Sciatic nerve (tissue), 2 donors: ENCODE measurements around the gene KIAA1217. TPM values are rescaled to one million over a fixed set of nuclear protein-coding genes. Genes with fewer than 3 reads are reported as not detected.

Source experiments
- ATAC-seq: fragments of 200-7000 bp; cut with Tn5 transposase; one replicate; pipeline ENCODE4 v1.9.1; 2020; ENCODE audit warnings: mild to moderate bottlenecking, moderate library complexity
- DNase-seq: peaks from one replicate; pipeline ENCODE4 v3.0.0-alpha.2; 2020; ENCODE audit warnings: low spot score
- intact Hi-C: fragments of 100-400 bp; cut with DNase I; formaldehyde crosslinking; loops from one replicate; pipeline ENCODE4 v1.14.2; 2022
- total RNA-seq: library from RNA; stranded (reverse); fragmentation: NEBNext Ultra II Directional; extraction: Animal tissue kit (Norgen Biotek cat#: 25700); gene quantifications from one replicate; pipeline ENCODE4 v1.2.1, GENCODE V29; 2021
- donor health status: DM: no; HTN: no; CAD: no.
- donor health status: DM: no; HTN: no; CAD: no.

KIAA1217 gene
- total RNA-seq, 1 donor from 2014 or later: 84.6 TPM

DNA sequence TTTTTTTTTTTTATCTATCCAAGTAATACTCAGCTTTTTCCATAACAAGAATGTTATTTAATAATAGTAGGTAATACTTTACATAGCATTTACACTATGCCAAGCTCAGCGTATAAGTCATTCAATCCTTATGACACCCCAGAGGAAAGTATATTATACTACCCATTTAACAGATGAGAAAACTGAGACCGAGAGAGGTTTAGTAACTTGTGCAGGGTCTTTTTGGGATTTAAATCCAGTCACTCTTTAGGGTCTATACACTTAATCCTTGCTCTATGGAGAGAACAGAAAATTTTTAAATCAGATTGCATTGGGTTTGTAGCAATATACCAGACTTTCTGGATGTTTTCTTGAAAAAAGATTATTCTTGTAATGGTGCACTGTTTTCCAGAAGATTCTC, 322.5 kb downstream of the KIAA1217 start:
- intact Hi-C loops: no loop called here
- DNase-seq (no peak), ATAC-seq (no peak)

DNA sequence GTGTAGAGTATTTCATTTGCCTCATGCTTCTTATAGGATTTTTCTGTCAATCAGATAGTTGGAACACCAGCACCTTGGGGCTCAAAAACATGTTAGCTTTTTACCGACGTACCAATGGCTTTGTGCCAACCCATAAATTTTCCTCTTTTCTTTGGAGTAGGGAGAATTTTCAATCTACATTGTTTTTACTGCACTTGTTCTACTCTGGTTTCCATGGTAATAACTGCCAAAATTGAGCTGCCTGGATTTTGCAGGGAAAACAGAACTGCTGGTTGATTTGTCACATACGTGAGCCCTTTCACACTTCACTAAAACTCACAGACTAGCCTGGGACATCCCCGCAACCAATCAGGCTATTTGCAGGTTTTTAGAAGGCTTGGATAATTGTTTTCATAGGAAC, 325.0 kb downstream of the KIAA1217 start:
- ATAC-seq (no peak), DNase-seq (no peak)
- intact Hi-C loops: no loop called here

DNA sequence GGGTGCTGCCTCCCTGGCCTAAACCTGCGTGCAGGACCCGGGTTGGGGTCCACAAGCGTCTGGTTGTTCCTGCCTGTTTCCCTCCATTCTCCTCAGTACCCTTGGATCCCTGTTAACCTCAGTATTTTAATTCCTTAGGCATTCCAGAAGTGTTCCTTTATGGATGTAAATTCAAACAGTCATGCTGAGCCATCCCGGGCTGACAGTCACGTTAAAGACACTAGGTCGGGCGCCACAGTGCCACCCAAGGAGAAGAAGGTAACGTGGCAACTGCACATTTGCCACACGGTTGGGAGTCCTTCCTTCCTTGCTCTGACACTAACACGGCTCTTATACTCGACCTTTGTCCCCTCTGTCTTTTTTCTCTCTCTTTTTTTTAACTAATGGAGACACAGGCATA, 327.7 kb downstream of the KIAA1217 start:
- ATAC-seq (no peak), DNase-seq (no peak)
- intact Hi-C loops: no loop called here

DNA sequence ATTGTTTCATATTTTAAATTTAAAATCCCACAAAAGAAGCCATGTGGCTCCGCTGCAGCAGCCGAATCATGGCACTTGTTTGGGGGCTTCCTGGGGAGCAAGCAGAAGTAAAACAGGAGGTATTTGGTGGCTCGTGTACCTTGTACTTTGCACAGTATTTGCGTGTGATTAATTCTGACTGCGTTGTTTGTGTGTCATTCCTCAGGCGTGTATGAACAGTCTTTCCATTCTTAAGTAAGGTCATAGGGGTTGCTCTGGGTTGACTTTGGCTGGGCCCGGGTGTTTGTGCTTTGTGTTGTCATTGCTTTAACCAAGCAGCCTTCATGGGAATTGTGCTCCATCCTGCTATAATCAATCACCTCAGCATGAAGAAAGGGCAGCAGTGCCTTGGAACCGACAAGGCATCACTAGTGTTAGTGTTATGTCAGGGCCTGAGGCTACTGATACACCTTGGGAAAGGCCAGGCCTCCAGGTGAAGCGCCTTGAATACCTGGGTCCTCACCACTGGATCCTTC, 332.4 kb downstream of the KIAA1217 start:
- no peak for DNase-seq
- peak; percentile 50 for ATAC-seq
- intact Hi-C loops: no loop called here

DNA sequence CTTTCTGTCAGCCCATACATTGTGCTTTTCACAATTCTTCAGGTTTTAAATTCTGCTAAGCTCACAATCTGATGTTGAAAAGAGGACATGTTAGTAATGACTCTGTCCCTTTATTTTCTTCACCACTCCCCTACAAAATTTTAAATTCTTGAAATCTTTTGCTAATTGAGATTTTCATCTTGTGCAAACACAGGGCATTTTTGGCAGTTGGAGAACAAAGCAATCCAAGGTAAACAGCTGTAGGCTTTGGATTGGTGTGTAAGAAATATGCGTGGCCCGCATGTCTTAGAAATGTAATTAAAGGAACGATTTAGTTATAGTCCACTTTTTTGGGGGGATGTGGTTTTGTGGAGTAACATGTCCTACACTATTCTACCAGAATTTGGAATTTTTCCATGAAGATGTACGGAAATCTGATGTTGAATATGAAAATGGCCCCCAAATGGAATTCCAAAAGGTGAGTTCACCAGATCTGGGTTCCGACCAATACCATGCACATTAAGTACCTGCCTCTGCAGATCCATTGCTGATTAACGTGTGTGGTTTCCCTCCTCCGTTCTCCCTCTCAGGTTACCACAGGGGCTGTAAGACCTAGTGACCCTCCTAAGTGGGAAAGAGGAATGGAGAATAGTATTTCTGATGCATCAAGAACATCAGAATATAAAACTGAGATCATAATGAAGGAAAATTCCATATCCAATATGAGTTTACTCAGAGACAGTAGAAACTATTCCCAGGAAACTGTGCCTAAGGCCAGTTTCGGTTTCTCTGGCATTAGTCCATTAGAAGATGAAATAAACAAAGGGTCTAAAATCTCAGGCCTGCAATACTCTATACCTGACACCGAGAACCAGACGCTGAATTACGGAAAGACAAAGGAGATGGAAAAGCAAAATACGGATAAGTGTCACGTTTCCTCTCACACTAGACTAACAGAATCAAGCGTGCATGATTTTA, 333.7 kb downstream of the KIAA1217 start:
- ATAC-seq (no peak), DNase-seq (no peak)
- intact Hi-C loops: no loop called here

DNA sequence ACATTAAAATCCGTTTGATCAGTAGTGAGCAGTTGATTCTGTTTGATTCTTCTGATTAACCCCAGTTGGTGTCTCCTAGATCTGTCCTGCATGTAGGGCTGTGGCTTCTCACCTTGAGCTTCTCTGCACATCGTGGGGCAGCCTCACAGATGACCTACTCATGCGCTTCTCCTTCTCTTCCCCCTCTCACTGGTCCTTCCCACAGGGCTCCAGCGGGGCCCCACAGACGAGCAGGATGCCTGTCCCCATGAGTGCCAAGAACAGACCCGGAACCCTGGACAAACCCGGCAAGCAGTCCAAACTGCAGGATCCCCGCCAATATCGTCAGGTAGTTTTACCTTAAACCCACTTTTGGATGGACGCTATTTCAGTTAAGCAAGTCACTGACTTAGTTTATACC, 335.8 kb downstream of the KIAA1217 start:
- intact Hi-C loops: no loop called here
- DNase-seq (no peak), ATAC-seq (no peak)

DNA sequence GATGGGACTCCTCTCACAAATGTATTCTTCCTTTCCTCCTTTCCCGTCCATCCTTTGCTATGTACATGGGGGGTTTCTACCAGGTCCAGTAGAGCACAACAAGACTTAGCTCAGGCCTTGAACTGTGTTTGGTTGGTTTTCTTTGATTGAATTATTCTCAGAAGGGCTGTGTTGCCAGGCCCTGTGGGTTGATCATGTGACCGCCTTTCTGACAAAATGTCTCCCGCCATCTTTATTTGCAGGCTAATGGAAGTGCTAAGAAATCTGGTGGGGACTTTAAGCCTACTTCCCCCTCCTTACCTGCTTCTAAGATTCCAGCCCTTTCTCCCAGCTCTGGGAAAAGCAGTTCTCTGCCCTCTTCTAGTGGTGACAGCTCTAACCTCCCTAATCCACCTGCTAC, 336.6 kb downstream of the KIAA1217 start:
- ATAC-seq (no peak), DNase-seq (no peak)
- intact Hi-C loops: no loop called here

DNA sequence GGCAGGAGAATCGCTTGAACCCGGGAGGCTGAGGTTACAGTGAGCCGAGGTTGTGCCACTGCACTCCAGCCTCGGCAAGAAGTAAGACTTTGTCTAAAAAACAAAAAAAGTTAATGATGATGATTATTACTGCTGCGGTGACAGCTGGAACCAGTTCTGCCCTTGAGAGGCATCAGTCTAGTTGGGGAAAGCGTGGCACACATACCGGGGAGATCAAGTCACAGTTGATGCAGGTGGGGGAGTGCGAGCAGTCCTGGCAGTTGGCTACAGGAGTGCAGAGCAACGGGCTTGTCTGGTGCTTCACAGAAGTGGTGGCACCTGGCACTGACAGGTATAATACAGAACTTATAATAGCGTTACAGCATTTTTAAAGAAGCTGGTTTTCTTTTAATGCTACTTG, 341.7 kb downstream of the KIAA1217 start:
- intact Hi-C loops: no loop called here
- ATAC-seq (no peak), DNase-seq (no peak)

DNA sequence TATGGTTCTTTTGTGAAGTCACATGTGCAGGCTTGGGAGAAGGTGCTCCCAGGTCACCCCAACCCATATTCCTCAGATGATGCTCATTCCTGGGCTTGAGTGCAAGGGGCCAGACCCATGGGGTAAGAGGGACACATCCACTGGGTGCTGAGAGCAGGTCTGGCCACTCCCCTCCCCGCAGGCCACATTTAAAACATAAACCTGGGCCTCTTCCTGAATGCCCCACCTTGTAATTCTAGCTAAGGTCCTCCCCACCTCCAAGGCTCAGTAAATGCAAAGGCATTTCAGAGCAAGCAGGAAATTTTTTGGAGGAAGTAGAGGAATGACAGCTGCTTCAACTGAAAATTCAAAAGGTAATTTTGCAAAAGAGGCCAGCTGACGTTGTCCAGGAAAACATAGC, 342.2 kb downstream of the KIAA1217 start:
- DNase-seq (no peak), ATAC-seq (no peak)
- intact Hi-C loops: no loop called here

DNA sequence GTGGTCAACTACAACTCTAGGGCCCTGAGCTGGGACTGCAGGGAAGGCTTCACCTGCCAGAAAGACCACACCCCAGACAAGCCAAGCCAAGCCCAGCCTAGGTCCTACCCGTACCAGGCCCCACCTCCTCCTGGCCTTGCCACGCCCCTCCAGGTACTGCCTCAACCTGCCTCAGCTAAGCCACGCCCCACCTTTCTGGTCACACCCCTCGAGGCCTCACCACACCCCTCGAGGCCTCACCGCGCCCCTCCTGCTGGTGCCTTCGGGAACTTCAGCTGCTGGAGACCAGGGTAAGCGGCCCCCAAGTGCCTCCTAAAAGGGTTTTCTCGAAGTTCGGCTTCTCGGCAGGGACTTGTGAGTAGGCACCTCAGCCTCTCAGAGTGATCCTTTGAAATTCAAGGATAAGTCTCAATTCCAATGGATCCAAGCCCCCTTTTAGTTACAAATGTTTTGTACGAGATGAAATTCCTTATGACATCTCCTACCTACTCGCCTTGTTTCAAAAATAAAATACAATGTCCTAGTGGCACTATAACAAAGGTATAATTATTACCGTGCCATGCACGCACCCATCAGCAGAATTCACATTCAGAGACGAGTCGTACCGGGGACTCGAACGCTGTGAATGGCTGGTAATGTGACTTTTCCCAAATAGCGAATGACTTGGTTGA, 343.5 kb downstream of the KIAA1217 start:
- intact Hi-C loops: no loop called here
- ATAC-seq: no peak
- DNase-seq: no peak

DNA sequence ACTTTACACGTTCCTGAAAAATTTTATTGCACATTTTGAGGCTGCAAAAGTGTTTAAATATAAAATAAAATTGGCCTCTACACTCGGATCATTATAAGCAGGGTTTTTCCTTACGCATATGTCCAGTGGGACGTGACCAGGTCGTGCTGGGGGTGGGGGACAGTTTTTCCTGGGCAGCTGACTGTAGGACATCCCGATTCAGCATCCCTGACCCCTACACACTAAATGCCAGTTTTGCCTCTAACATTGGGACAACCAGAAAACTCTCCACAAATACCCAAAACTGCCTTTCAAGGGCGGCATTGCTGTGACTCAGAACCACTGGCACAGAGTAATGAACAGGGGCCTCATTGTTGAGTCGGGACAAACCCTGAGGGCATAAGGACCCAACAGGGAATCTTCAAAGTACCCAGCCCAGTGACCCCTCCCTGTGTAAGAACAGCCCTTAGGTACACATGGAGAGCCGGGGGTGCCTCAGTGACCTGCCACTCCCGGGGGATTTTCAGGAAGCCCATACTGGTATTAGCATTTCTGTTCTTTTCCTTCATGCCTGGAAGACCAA, 344.2 kb downstream of the KIAA1217 start:
- intact Hi-C loops: no loop called here

DNA sequence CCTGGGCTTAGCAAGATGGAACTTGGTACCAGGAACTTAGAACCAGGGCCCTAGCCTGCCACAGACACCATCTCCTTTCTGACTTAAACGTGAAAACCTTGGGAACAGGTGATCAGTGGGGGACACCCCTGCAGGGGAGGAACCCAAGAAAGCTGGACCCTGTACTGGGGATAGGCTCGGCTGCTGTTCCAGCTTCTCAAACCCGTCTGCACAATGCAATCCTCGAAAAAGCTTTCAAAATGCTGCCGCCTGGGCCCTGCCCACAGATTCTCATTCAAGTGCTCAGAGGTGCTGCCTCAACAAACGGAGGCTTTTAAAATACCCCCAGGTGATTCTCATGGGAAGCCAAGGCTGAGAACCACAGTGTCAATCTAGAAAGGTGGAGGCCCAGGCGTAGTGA, 345.1 kb downstream of the KIAA1217 start:
- DNase-seq: no peak
- ATAC-seq: no peak
- intact Hi-C loops: no loop called here

More for the DNA sequence above, 344.2 kb downstream of the KIAA1217 start:
- no peak for DNase-seq
- no peak for ATAC-seq

DNA sequence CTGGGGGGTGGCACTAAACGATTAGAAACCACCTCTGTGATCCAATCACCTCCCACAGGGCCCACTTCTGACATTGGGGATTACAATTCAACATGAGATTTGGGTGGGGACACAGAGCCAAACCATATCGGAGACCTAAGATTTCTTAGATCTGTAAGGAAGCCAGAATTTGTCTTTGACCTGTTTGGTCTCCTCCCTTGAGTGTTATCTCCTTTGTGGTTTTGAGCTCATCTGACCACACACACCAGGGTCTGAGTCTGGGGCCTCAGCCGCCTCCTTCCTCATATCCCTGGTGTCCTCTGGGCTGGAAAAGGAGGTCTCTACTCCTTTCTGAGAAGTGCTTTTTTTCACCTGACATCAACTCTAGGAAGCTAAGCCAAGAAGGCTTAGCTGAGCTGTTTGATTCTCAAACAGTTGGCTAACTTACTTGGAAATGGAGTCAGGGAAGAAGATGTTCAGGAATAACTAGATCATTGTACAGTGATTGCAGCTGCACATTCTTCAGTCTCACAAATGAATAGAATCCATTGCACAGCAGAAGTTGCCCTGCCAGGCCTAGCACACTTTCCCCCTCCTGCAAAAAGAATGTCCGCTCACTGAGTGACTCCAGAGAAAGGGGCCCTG, 347.3 kb downstream of the KIAA1217 start:
- intact Hi-C loops: no loop called here
- ATAC-seq (peak; percentile 77), DNase-seq (no peak)

DNA sequence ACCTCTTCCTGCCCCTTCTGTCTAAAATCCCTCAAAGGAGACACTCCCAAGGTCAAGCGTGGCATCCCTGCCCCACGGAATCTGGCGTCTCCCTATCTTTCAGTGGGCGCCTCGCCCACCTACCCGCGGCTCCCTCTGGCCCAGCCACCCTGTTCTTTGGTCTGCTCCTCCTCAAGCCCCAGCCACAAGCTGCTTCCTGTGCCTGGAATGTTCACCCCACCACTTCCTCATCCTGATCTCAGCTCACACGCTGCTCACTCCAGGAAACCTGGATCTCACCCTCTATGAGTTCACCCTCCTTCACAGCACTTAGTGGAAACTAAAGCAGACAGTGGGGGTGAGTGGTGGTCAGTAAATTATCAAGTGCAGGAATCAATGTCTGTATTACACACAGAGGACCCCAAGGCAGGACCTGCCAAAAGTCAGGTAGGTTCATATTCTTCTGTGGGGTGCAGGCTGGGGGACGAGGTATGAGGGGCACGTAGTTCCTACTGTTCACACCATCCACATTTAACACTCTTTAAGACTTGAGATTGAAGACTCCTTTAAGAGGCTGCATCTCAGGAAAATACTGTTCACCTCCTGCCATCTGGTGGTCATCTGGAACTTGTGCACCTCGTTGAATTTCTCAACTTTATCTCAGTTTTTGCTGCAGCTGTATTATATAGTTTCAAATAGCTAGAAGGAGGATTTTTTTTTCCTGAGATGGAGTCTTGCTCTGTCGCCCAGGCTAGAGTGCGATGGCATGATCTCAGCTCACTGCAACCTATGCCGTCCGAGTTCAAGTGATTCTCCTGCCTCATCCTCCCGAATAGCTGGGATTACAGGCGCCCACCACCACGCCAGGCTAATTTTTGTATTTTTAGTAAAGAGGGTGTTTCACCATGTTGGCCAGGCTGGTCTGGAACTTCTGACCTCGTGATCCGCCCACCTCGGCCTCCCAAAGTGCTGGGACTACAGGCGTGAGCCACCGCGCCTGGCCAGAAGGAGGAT, 348.1 kb downstream of the KIAA1217 start:
- intact Hi-C loops: no loop called here
- ATAC-seq (peak; percentile 82), DNase-seq (no peak)

DNA sequence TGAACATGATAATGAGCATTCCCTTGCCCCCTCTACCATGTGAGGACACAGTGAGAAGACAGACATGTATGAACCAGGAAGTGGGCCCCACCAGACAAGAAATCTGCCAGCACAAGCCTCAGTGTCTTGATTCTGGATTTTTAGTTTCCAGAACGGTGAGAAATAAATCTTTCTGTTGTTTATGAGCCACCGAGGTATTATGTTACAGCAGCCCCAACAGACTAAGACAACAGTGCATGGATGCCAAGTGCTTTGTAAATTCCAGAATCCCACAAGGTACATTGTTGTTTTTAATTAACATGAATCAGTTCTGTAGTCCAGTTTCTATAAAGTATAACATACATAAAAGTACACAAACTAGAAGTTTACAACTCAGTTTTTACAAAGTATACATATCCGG, 352.5 kb downstream of the KIAA1217 start:
- no peak for ATAC-seq
- intact Hi-C loops: no loop called here
- DNase-seq: no peak

DNA sequence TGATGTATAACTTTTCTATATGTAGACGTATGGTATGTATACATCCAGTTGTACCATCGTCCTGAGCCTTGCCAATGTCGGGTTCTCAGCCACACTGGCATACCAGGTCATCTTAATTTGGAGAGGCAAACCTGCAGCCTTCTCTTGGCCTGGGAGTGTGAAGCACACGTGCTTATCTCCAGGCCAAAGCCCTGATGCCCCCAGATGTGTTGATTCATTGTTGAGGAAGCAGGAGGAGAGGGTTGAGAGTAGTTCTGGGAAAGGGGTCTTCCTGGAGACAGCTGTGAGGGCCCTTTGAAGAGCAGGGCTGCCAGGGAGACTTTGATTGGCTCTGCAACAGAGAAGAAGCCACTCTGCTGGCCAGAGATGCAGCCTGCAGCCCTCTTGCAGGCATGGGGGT, 359.1 kb downstream of the KIAA1217 start:
- ATAC-seq: no peak
- no peak for DNase-seq
- intact Hi-C loops: no loop called here

DNA sequence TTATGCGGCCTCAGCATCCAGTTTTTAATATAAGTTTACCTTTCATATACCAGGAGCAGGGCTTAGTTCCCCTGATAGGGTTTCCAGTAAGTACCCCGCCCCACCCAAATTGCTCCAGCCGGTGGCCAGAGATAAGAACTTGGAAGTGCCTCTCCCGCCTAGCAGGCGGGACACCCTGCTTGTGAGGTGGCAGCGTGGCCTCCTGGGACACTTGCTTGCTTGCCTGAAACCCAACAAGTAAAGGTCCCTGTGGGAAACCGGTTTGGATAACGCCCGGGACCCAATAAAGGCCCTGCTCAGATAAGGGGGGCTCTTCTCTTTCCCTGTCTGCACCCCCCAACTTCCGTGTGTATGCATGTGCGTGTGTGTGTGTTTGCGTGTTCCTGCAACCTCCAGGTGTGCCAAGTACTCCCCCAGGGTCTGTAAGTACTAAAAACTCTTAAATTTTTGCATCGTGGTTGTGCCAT, 360.4 kb downstream of the KIAA1217 start:
- DNase-seq: no peak
- no peak for ATAC-seq
- intact Hi-C loops: no loop called here
